IPS DF 6.9 (cell line): Measurements from ENCODE around the gene PFKFB4.
"Not testable (repeated sequence)": the region's sequence is repeated elsewhere in the genome, so short reads cannot be mapped to it uniquely, and the experiment has no call there.

Experiments
- DNase-seq: peaks from one replicate; pipeline ENCODE4 v3.0.0-alpha.2; 2013; ENCODE audit warnings: low read depth, low spot score
- H3K27ac ChIP-seq: one replicate; pipeline ENCODE4 v1.5.1; 2013; ENCODE audit warnings: low read length, control low read depth
- H3K27me3 ChIP-seq: 2 replicates; pipeline ENCODE4 v1.6.1; 2013; ENCODE audit warnings: mild to moderate bottlenecking, low read length; ENCODE audit not compliant: control insufficient read depth, insufficient read depth
- H3K36me3 ChIP-seq: 2 replicates; pipeline ENCODE4 v1.6.1; 2013; ENCODE audit warnings: low read length; ENCODE audit not compliant: control insufficient read depth, insufficient read depth
- H3K4me1 ChIP-seq: 2 replicates; pipeline ENCODE4 v1.6.1; 2013; ENCODE audit warnings: low read length; ENCODE audit not compliant: control insufficient read depth, insufficient read depth
- H3K4me3 ChIP-seq: 2 replicates; pipeline ENCODE4 v1.5.1; 2013; ENCODE audit warnings: mild to moderate bottlenecking, low read length
- H3K9me3 ChIP-seq: 2 replicates; pipeline ENCODE4 v1.6.1; 2013; ENCODE audit warnings: low read length, inconsistent platforms; ENCODE audit not compliant: control insufficient read depth, insufficient read depth
- WGBS: extraction: QIAGEN DNeasy Blood & Tissue Kit; methylation state at CpG from one replicate; pipeline ENCODE4 v1.1.7; 2013; ENCODE audit warnings: mixed read lengths, missing lambda C conversion rate; ENCODE audit not compliant: insufficient read length, insufficient coverage; 5-methylcytosine and 5-hydroxymethylcytosine counted together

PFKFB4 gene

DNA sequence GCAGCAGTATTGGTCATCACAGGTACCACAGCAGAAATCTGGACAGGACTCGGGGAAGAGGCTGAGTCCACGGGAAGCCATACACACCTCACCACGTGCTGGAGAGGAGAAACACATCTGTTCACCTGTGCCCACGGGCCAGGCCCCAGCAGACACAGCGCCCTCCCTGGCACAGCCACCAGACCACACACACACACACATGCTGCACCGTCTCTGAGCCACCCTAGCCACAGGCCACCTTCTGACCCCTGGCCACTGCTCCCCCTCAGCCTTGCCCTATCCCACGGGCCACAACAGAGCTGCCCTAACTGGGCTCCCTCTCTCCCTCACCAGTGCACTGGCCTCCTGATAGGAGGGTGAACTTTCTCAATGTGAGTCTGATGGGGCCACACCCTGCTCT lies 55.4 kb downstream of the PFKFB4 start:
- no peak for DNase-seq
- H3K4me3 ChIP-seq: no peak overlapping the region; the same call in 1 of the 2 replicates
- no peak overlapping the region for H3K27ac ChIP-seq
- no peaks in the 10 kb centered on the region for H3K9me3 ChIP-seq
- H3K36me3 ChIP-seq: no peaks in the 10 kb centered on the region
- no peaks in the 10 kb centered on the region for H3K27me3 ChIP-seq
- no CpG with 5 or more reads among the region's 7 CpGs for WGBS
- peaks cover 8% of the 10 kb centered on the region for H3K4me1 ChIP-seq

DNA sequence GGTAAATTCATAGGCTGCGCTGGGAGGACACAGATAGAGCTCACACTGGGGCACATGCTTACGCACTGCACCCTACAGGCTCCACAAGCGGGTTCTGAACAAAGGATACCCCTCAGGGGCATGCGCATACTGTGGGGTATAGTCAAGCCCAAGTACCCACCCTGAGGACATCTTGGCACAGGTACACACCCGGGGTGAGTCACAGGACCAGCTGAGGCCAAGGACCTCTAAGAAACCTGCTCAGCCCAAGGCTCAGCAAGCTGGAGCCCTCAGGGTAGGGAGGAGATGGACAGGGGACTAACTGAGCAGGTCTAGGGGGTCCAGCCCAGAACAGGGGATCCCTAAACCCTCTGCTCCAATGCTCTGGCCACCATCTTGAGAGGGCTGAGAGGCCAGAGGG lies 55.9 kb downstream of the PFKFB4 start:
- DNase-seq: no peak
- Histone ChIP-seq H3K27ac (no peak overlapping the region), H3K9me3 (no peaks in the 10 kb centered on the region), H3K27me3 (no peaks in the 10 kb centered on the region), H3K4me3 (no peak overlapping the region), H3K36me3 (no peaks in the 10 kb centered on the region), H3K4me1 (peaks cover 8% of the 10 kb centered on the region)
- no CpG with 5 or more reads among the region's 5 CpGs for WGBS

DNA sequence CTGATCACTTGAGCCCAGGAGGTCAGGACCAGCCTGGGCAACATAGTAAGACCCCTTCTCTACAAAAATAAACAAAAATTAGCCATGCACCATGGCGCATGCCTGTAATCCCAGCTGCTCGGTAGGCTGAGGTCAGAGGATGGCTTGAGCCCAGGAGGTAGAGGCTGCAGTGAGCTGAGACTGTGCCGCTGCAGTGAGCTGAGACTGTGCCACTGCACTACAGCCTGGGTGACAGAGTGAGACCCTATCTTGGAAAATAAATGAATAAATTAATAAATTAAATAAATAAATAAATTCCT lies 63.5 kb downstream of the PFKFB4 start:
- WGBS: no CpG with 5 or more reads among the region's 3 CpGs
- Histone ChIP-seq H3K4me3 (no peak overlapping the region), H3K9me3 (no peaks in the 10 kb centered on the region), H3K27me3 (no peaks in the 10 kb centered on the region), H3K36me3 (no peaks in the 10 kb centered on the region), H3K27ac (no peak overlapping the region), H3K4me1 (no peaks in the 10 kb centered on the region; the same call in 1 of the 2 replicates)
- DNase-seq: no peak

DNA sequence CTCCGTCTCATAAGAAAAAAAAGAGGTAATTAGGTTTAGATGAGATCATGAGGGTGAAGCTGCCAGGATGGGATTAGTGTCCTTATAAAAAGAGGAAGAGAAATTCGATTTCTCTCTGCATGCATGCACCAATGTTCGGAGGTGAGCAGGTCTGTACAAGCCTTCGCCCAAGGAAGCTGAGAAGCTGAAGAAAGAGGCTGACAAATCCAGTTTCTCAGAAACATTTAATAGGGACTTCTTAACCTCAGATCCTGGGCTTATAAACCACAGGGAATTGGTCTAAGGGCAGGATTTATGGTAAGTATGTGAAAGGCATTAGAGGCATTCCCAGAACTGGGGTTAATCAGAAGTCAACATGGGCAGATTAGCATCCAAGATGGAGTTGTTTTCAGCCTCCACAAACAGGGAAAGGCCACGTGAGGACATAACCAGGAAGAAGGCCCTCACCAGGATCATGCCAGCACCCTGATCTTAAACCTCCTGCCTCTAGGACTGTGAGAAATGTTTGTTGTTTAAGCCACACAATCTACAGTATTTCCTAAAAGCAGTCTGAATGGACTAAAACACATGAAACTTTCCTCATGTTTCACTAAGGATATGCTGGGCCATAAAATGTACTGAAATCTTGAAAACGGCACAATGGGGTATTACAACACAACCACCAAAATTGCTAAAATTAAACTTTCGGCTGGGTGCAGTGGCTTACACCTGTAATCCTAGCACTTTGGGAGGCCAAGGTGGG lies 64.0 kb downstream of the PFKFB4 start:
- Histone ChIP-seq H3K36me3 (no peaks in the 10 kb centered on the region), H3K27me3 (no peaks in the 10 kb centered on the region), H3K9me3 (no peaks in the 10 kb centered on the region), H3K27ac (no peak overlapping the region), H3K4me3 (no peak overlapping the region), H3K4me1 (no peaks in the 10 kb centered on the region; the same call in 1 of the 2 replicates)
- DNase-seq: no peak
- WGBS: no CpG with 5 or more reads among the region's 7 CpGs

DNA sequence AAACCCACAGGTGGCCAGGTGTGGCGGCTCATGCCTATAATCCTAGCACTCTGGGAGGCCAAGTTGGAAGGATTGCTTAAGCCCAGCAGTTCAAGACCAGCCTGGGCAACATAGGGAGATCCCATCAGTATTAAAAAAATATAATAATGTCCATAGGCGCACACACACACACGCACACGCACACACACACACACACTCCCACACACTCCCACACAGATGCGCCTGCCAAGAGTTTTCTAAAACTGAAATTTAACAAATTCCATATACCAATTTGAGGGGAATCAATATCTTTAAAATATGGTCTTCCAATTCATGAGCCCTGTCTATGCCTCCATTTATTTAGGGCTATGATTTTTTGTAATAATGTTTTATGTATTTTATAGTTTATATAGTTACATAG lies 69.7 kb downstream of the PFKFB4 start:
- WGBS: 100% methylated on average over 2 of the region's 5 CpGs
- no peak for DNase-seq
- Histone ChIP-seq H3K9me3 (no peaks in the 10 kb centered on the region; the same call in 1 of the 2 replicates), H3K4me1 (no peaks in the 10 kb centered on the region; the same call in 1 of the 2 replicates), H3K36me3 (no peaks in the 10 kb centered on the region), H3K27ac (no peak overlapping the region), H3K4me3 (no peak overlapping the region), H3K27me3 (no peaks in the 10 kb centered on the region)

DNA sequence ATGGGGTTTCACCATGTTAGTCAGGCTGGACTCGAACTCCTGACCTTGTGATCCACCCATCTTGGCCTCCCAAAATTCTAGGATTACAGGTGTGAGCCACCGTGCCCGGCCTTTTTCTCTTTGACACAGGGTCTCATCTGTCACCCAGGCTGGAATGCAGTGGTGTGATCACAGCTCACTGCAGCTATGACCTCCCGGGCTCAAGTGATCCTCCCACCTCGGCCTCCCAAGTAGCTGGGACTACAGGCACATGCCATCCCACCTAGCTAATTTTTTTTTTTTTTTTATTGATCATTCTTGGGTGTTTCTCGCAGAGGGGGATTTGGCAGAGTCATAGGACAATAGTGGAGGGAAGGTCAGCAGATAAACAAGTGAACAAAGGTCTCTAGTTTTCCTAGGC lies 73.8 kb downstream of the PFKFB4 start:
- H3K27me3 ChIP-seq, H3K27ac ChIP-seq, H3K4me3 ChIP-seq, H3K4me1 ChIP-seq, H3K9me3 ChIP-seq, DNase-seq, H3K36me3 ChIP-seq: not testable (repeated sequence)
- WGBS: no CpG with 5 or more reads among the region's 6 CpGs

DNA sequence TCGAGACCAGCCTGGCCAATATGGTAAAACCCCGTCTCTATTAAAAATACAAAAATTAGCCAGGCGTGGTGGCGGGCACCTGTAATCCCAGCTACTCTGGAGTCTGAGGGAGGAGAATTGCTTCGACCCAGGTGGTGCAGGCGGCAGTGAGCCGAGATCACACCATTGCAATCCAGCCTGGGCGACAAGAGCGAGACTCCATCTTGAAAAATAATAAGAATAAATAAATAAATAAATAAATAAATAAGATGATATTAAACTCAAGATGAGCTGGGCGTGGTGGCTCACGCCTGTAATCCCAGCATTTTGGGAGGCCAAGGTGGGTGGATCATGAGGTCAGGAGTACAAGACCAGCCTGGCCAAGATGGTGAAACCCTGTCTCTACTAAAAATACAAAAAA lies 75.7 kb downstream of the PFKFB4 start:
- H3K4me1 ChIP-seq, H3K27ac ChIP-seq, H3K27me3 ChIP-seq, H3K4me3 ChIP-seq, H3K36me3 ChIP-seq, DNase-seq, H3K9me3 ChIP-seq: not testable (repeated sequence)
- no CpG with 5 or more reads among the region's 11 CpGs for WGBS

DNA sequence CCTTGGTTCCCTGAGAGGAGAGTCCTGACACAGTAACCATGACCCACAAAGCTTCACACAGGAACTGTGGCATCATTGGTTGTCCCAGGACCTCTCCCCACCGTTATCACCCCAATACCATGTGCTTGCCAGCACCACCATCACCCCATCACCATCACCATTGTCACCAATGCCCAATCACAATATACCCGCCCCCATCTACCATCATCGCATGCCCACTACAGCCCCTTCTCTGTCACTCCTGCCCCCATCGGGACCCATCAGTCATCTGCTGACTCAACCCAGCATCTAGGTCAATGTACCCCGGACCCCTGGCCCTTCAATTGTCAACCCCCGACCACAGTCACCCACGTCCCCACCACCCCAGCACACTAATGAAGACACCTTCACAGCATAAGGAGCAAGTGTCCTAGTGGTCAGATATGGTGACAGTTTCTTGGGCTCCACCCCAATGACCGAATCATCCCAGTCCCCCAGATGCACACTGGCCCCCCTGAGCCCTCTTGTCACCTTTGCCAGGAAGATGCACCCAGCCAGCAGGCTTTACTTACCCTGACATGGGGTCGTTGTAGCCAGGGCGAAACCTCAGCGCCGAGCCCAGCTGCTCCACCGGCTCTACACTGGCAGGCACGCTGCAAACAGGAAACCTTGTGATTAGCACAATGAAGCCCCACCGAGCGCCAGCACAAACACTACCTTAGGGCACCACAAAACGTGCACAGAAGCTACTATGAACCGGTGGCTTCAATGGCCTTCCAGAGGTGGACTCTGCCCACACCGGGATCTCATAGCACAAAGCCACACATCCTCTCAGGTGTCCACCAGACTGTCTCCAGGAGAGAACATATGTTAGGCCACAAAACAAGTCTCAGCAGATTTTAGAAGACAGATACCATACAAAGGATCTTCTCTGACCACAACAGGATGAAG lies 77.7 kb downstream of the PFKFB4 start:
- Histone ChIP-seq H3K4me3 (no peak overlapping the region), H3K9me3 (no peaks in the 10 kb centered on the region), H3K27ac (no peak overlapping the region), H3K4me1 (peaks cover 8% of the 10 kb centered on the region), H3K36me3 (no peaks in the 10 kb centered on the region), H3K27me3 (no peaks in the 10 kb centered on the region)
- WGBS: no CpG with 5 or more reads among the region's 19 CpGs
- DNase-seq: no peak

DNA sequence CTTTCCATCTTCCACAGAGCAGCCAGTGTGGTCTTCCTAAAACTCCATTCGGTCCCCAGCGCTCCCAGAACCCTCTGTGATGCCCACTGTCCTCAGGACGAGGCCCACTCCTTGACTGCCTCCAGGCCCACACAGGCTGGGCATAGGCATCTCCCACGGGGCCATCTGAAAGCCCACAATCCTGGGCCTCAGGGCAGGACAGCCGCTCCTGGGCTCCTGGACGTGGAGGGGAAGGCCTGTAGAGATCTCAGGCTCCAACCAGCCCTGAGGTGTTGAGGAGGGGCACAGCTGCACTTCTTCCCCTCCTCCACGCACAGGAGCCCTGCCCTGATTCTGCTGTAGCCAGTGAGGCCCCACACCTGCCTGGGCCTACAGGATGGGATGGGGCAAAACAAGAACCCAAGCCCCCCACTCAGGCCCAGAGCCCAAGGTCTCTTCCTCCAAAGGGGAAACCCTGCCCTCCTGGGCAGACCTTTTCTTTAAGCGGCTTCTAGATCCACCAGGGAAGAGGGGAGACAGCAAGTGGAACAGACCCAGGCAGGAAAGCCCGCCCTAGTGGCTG lies 78.6 kb downstream of the PFKFB4 start:
- Histone ChIP-seq H3K36me3 (no peaks in the 10 kb centered on the region), H3K27me3 (no peaks in the 10 kb centered on the region), H3K4me3 (no peak overlapping the region), H3K4me1 (peaks cover 8% of the 10 kb centered on the region), H3K9me3 (no peaks in the 10 kb centered on the region), H3K27ac (no peak overlapping the region)
- no CpG with 5 or more reads among the region's 9 CpGs for WGBS
- no peak for DNase-seq

DNA sequence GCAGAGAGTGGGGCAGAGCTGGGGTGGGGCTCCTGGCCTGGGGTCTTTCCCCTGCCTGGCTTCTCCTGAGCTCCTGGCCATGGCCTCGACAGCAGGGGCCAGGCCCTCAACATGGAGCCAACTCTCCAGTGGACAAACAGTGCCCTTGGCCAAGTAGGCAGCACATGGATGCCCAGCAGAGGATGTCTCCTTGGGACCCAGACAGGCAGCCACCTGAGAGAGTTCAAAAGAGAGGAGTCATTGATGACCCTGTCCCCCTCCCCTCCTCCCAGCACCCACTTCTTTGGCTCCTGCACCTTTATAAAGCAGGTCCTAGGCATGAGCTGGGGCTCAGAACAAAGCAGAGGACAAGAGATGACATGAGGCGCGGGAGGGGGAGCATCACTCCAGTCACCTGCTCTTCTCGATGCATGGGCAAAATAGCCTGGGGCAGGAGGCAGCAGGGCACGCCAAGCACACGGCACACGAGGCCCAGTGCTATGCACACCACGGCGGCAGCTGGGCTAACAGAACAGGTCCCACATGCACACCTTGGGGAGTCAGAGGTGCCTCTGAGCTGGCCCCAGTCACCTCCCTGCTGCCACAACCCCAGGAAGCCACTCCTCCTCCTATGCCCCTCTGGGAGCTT lies 80.1 kb downstream of the PFKFB4 start:
- H3K27me3 ChIP-seq: no peaks in the 10 kb centered on the region
- DNase-seq: no peak
- WGBS: no CpG with 5 or more reads among the region's 9 CpGs
- no peaks in the 10 kb centered on the region for H3K9me3 ChIP-seq
- H3K27ac ChIP-seq: no peak overlapping the region
- no peaks in the 10 kb centered on the region for H3K36me3 ChIP-seq
- H3K4me1 ChIP-seq: peaks cover 8% of the 10 kb centered on the region
- H3K4me3 ChIP-seq: no peak overlapping the region
